Cardiac muscle cell (in vitro differentiated cells and primary cell): ENCODE data around the gene KRTAP5-9. TPM values are rescaled to one million over a fixed set of nuclear protein-coding genes. Genes with fewer than 3 reads are reported as not detected.
A peak's percentile ranks its signal among the peaks of the same experiment; 100 is the strongest.
"Not testable (repeated sequence)": the region's sequence is repeated elsewhere in the genome, so short reads cannot be mapped to it uniquely, and the experiment has no call there.

Experiments
- DNase-seq, 2 donors: peaks; one replicate each; pipeline versions ENCODE4 v3.0.0 to v3.0.0-alpha.2; 2010 to 2017; ENCODE audit warnings: low read depth in 1 of 2, low spot score in 1 of 2
- H3K27ac ChIP-seq: fragments of 200-600 bp; sonication (generic); 2 replicates; pipeline ENCODE4 v1.5.1; 2016
- H3K27me3 ChIP-seq: fragments of 200-600 bp; sonication (generic); 2 replicates; pipeline ENCODE4 v1.6.0; 2016; ENCODE audit warnings: control low read depth
- H3K36me3 ChIP-seq: fragments of 200-600 bp; sonication (generic); 2 replicates; pipeline ENCODE4 v1.5.1; 2016; ENCODE audit warnings: control low read depth
- H3K4me1 ChIP-seq: fragments of 200-600 bp; sonication (generic); 2 replicates; pipeline ENCODE4 v1.8.1; 2017; ENCODE audit warnings: low read depth, mild to moderate bottlenecking, mixed run types
- H3K4me3 ChIP-seq: fragments of 200-600 bp; sonication (generic); 2 replicates; pipeline ENCODE4 v1.5.1; 2016; ENCODE audit warnings: mild to moderate bottlenecking
- H3K9me3 ChIP-seq: fragments of 200-600 bp; sonication (generic); 2 replicates; pipeline ENCODE4 v1.5.1; 2017; ENCODE audit warnings: low read depth, mild to moderate bottlenecking, control low read depth
- CTCF ChIP-seq: IDR thresholded peaks from 2 replicates; pipeline ENCODE4 v1.5.1; 2012; ENCODE audit warnings: low read depth, mild to moderate bottlenecking, low read length
- polyA plus RNA-seq: library from polyadenylated mRNA; unstranded; fragments of >200 nt; fragmentation: Nextera tagmentation; extraction: Ambion mirVana; gene quantifications from 2 replicates; pipeline ENCODE4 v1.2.1, GENCODE V29; 2016
- total RNA-seq: library from RNA; depleted of rRNA; stranded (reverse); fragments of >200 nt; gene quantifications from 2 replicates; pipeline ENCODE4 v1.2.3, GENCODE V29; 2016

KRTAP5-9 gene
- total and polyA plus RNA-seq, 2 experiments from 2014 or later: 0.39 TPM; not detected in 1

GRCh38 chr11:71538666-71538990 is 9.6 kb upstream of the KRTAP5-9 start:
- H3K27ac ChIP-seq: no peak overlapping the region
- H3K9me3 ChIP-seq: no peaks in the 10 kb centered on the region
- DNase-seq: no peak
- peaks cover 6% of the 10 kb centered on the region for H3K4me1 ChIP-seq
- H3K27me3 ChIP-seq: no peaks in the 10 kb centered on the region
- no peak for TF ChIP-seq CTCF
- no peak overlapping the region for H3K4me3 ChIP-seq
- no peaks in the 10 kb centered on the region for H3K36me3 ChIP-seq

GRCh38 chr11:71539017-71539416 is 9.2 kb upstream of the KRTAP5-9 start:
- Histone ChIP-seq H3K27me3 (no peaks in the 10 kb centered on the region), H3K4me1 (peaks cover 6% of the 10 kb centered on the region), H3K9me3 (no peaks in the 10 kb centered on the region), H3K4me3 (no peak overlapping the region), H3K36me3 (no peaks in the 10 kb centered on the region), H3K27ac (no peak overlapping the region)
- no peak for TF ChIP-seq CTCF
- DNase-seq: no peak

GRCh38 chr11:71539971-71540370 is 8.2 kb upstream of the KRTAP5-9 start:
- not testable (repeated sequence) for H3K4me1 ChIP-seq, DNase-seq, H3K27ac ChIP-seq, H3K9me3 ChIP-seq, H3K4me3 ChIP-seq, H3K27me3 ChIP-seq, H3K36me3 ChIP-seq

- not testable (repeated sequence) for H3K9me3 ChIP-seq, H3K4me3 ChIP-seq, H3K27ac ChIP-seq, H3K27me3 ChIP-seq, H3K4me1 ChIP-seq, DNase-seq, H3K36me3 ChIP-seq
These were observed 7.5 kb upstream of the KRTAP5-9 start for GRCh38 chr11:71540521-71541304.

GRCh38 chr11:71542382-71542781 is 5.8 kb upstream of the KRTAP5-9 start:
- H3K27me3 ChIP-seq: no peaks in the 10 kb centered on the region
- no peak for TF ChIP-seq CTCF
- DNase-seq: no peak
- H3K27ac ChIP-seq: no peak overlapping the region
- H3K9me3 ChIP-seq: no peaks in the 10 kb centered on the region
- H3K4me1 ChIP-seq: no peaks in the 10 kb centered on the region
- no peak overlapping the region for H3K4me3 ChIP-seq
- H3K36me3 ChIP-seq: no peaks in the 10 kb centered on the region

GRCh38 chr11:71542879-71543777 is 5.1 kb upstream of the KRTAP5-9 start:
- H3K36me3 ChIP-seq: no peaks in the 10 kb centered on the region
- no peak for TF ChIP-seq CTCF
- no peak overlapping the region for H3K27ac ChIP-seq
- peak; percentile 4 to 17 for DNase-seq
- H3K9me3 ChIP-seq: no peaks in the 10 kb centered on the region
- H3K4me3 ChIP-seq: no peak overlapping the region
- no peaks in the 10 kb centered on the region for H3K27me3 ChIP-seq
- no peaks in the 10 kb centered on the region for H3K4me1 ChIP-seq
